ENCODE results near the gene PPP3CA. TPM values are rescaled to one million over a fixed set of nuclear protein-coding genes. Genes with fewer than 3 reads are reported as not detected.

Gene PPP3CA
- total RNA-seq, 1 experiment from 2014 or later = 40.2 TPM

GRCh38 chr4:101178731-101179130, 168.6 kb downstream of the PPP3CA start:
- Histone ChIP-seq H3K4me3 (no peak overlapping the region), H3K9me2 (ENCODE audit: insufficient read depth) (no peaks in the 10 kb centered on the region), H3K4me2 (no peak overlapping the region), H3K27ac (no peak overlapping the region), H3K36me3 (ENCODE audit: low read depth) (no peaks in the 10 kb centered on the region), H4K20me1 (ENCODE audit: insufficient read depth) (no peaks in the 10 kb centered on the region), H3K27me3 (ENCODE audit: insufficient read depth, low read depth) (no peaks in the 10 kb centered on the region), H3K4me1 (replicated peaks; ENCODE audit: insufficient read depth) (peaks cover under 1% of the 10 kb centered on the region; the same call in 1 of the 2 replicates), H3K9me3 (ENCODE audit: insufficient read depth, low read depth) (no peaks in the 10 kb centered on the region), H3K79me2 (ENCODE audit: low read depth) (no peaks in the 10 kb centered on the region), H3F3A (ENCODE audit: insufficient read depth, low read depth) (no peaks in the 10 kb centered on the region), H2AFZ (no peak overlapping the region)
- ChIA-PET POLR2A (ENCODE audit: unreplicated experiment) (no interaction called here), CTCF (no interaction called here)
- DNase-seq = no peak
- TF ChIP-seq CTCF (conservative IDR thresholded peaks at IDR 0.05) (no peak), EZH2 (IDR thresholded peaks at IDR 0.05; ENCODE audit: low read depth) (no peak)
- intact Hi-C loops (cut with micrococcal nuclease; ENCODE audit: unreplicated experiment) = no loop called here
- BruUV-seq (replicated peaks) = no TSS peak

GRCh38 chr4:101177154-101177553, 170.2 kb downstream of the PPP3CA start:
- Histone ChIP-seq H3K27me3 (ENCODE audit: insufficient read depth, low read depth) (no peaks in the 10 kb centered on the region), H3K4me3 (no peak overlapping the region), H3F3A (ENCODE audit: insufficient read depth, low read depth) (no peaks in the 10 kb centered on the region), H4K20me1 (ENCODE audit: insufficient read depth) (no peaks in the 10 kb centered on the region), H3K9me2 (ENCODE audit: insufficient read depth) (no peaks in the 10 kb centered on the region), H3K27ac (no peak overlapping the region), H3K4me2 (no peak overlapping the region), H2AFZ (no peak overlapping the region), H3K79me2 (ENCODE audit: low read depth) (no peaks in the 10 kb centered on the region), H3K36me3 (ENCODE audit: low read depth) (no peaks in the 10 kb centered on the region), H3K4me1 (replicated peaks; ENCODE audit: insufficient read depth) (no peaks in the 10 kb centered on the region), H3K9me3 (ENCODE audit: insufficient read depth, low read depth) (no peaks in the 10 kb centered on the region)
- ChIA-PET CTCF (no interaction called here), POLR2A (ENCODE audit: unreplicated experiment) (no interaction called here)
- no TSS peak for BruUV-seq (replicated peaks)
- TF ChIP-seq CTCF (conservative IDR thresholded peaks at IDR 0.05) (no peak), EZH2 (IDR thresholded peaks at IDR 0.05; ENCODE audit: low read depth) (no peak)
- intact Hi-C loops (cut with micrococcal nuclease; ENCODE audit: unreplicated experiment) = no loop called here
- DNase-seq = no peak

- no peak overlapping the region for H3K27ac ChIP-seq
- no peak for TF ChIP-seq EZH2 (IDR thresholded peaks at IDR 0.05; ENCODE audit: low read depth)
- no peak for TF ChIP-seq CTCF (conservative IDR thresholded peaks at IDR 0.05)
- H4K20me1 ChIP-seq (ENCODE audit: insufficient read depth) = no peaks in the 10 kb centered on the region
- intact Hi-C loops (cut with micrococcal nuclease; ENCODE audit: unreplicated experiment) = no loop called here
- BruUV-seq (replicated peaks) = no TSS peak
- no peak overlapping the region for H3K4me3 ChIP-seq
- H3K27me3 ChIP-seq (ENCODE audit: insufficient read depth, low read depth) = no peaks in the 10 kb centered on the region
- H3K9me2 ChIP-seq (ENCODE audit: insufficient read depth) = no peaks in the 10 kb centered on the region
- no peak overlapping the region for H3K4me2 ChIP-seq
- CTCF ChIA-PET = no interaction called here
- no peaks in the 10 kb centered on the region for H3K9me3 ChIP-seq (ENCODE audit: insufficient read depth, low read depth)
- DNase-seq = no peak
- no peaks in the 10 kb centered on the region for H3K4me1 ChIP-seq (replicated peaks; ENCODE audit: insufficient read depth)
- H3K79me2 ChIP-seq (ENCODE audit: low read depth) = no peaks in the 10 kb centered on the region
- no peaks in the 10 kb centered on the region for H3F3A ChIP-seq (ENCODE audit: insufficient read depth, low read depth)
- POLR2A ChIA-PET (ENCODE audit: unreplicated experiment) = no interaction called here
- no peaks in the 10 kb centered on the region for H3K36me3 ChIP-seq (ENCODE audit: low read depth)
- H2AFZ ChIP-seq = no peak overlapping the region
These were observed 171.2 kb downstream of the PPP3CA start for GRCh38 chr4:101175896-101176676.
